Fibroblast of lung (primary cell): ENCODE results near the gene PCMT1.

Experiments
- CTCF ChIP-seq, 2 donors: IDR thresholded peaks in 1 of 2; conservative IDR thresholded peaks in 1 of 2; 1 replicate in 1 of 2; 2 replicates in 1 of 2; pipeline ENCODE4 v1.5.1; 2011 to 2012; ENCODE audit warnings: low read length in 2 of 2, control low read depth in 1 of 2, inconsistent platforms in 1 of 2, low read depth in 1 of 2, mild to moderate bottlenecking in 1 of 2
- EZH2 ChIP-seq: IDR thresholded peaks from 2 replicates; pipeline ENCODE4 v1.5.1; 2012; ENCODE audit warnings: low read length, control low read depth, mild to moderate bottlenecking; ENCODE audit errors: missing control alignments

GRCh38 chr6:149825292-149825691 lies 75.8 kb downstream of the PCMT1 start:
- TF ChIP-seq CTCF (conservative IDR thresholded peaks at IDR 0.05 in 1 of 2, IDR thresholded peaks at IDR 0.05 in 1 of 2; ENCODE audit: low read depth in 1 of 2, low read length in 2 of 2) (no peak), EZH2 (no peak)
